ENCODE data around the gene IGFBP4. TPM values are rescaled to one million over a fixed set of nuclear protein-coding genes. Genes with fewer than 3 reads are reported as not detected.
A peak's percentile ranks its signal among the peaks of the same experiment; 100 is the strongest.

IGFBP4 gene
- total RNA-seq, 1 experiment from 2014 or later, result 7.9 TPM

GRCh38 chr17:40487371-40488020 is 44.2 kb downstream of the IGFBP4 start:
- Histone ChIP-seq H3K36me3 (no peaks in the 10 kb centered on the region), H3K4me3 (no peak overlapping the region)
- peak; percentile 69 for DNase-seq

DNA sequence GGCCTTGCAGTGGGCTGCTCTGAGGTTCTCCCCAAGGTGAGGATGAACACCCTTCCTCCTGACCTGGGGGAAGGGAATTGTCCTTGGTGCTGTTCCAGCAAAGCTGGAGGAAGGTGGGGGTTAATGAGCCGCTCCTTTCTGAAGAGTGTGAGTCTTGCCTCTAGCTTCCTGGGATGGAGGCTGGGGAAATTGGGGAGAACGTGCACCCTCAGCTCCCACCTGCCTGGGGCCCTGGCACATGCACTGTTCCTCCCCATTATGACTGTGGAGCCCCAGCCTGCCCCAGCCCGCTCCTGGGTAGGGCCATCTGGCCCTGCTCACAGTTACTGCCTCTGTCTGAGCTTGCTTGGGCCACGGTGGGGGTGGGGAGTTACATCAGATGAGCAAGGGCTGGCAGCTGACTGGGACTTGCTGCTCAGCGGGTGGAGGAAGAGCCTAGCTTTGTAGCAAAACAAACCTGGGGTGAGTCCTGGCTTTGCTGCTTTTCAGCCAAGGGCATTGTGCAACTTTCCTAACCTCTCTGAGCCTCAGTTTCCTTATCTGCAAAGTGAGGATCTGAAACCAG is 47.1 kb downstream of the IGFBP4 start:
- DNase-seq, result peak; percentile 86
- Histone ChIP-seq H3K9me3 (no peaks in the 10 kb centered on the region), H3K36me3 (no peaks in the 10 kb centered on the region), H3K4me3 (no peak overlapping the region), H3K27me3 (no peaks in the 10 kb centered on the region)

More at GRCh38 chr17:40487371-40488020, 44.2 kb downstream of the IGFBP4 start:
- no peaks in the 10 kb centered on the region for H3K27me3 ChIP-seq
- no peaks in the 10 kb centered on the region for H3K9me3 ChIP-seq

GRCh38 chr17:40490982-40491381 is 47.7 kb downstream of the IGFBP4 start:
- DNase-seq, result no peak
- H3K27me3 ChIP-seq, result no peaks in the 10 kb centered on the region
- no peaks in the 10 kb centered on the region for H3K9me3 ChIP-seq
- H3K4me3 ChIP-seq, result no peak overlapping the region
- H3K36me3 ChIP-seq, result no peaks in the 10 kb centered on the region

- H3K9me3 ChIP-seq, result no peaks in the 10 kb centered on the region
- H3K27me3 ChIP-seq, result no peaks in the 10 kb centered on the region
Measured at GRCh38 chr17:40491486-40491885, 48.2 kb downstream of the IGFBP4 start.

GRCh38 chr17:40493697-40494096 is 50.4 kb downstream of the IGFBP4 start:
- H3K36me3 ChIP-seq, result no peaks in the 10 kb centered on the region
- H3K9me3 ChIP-seq, result no peaks in the 10 kb centered on the region
- no peak overlapping the region for H3K4me3 ChIP-seq
- H3K27me3 ChIP-seq, result no peaks in the 10 kb centered on the region
- peak; percentile 34 for DNase-seq

More at GRCh38 chr17:40491486-40491885, 48.2 kb downstream of the IGFBP4 start:
- Histone ChIP-seq H3K36me3 (no peaks in the 10 kb centered on the region), H3K4me3 (no peak overlapping the region)
- no peak for DNase-seq

- no peaks in the 10 kb centered on the region for H3K9me3 ChIP-seq
- no peaks in the 10 kb centered on the region for H3K27me3 ChIP-seq
- DNase-seq, result no peak
- no peak overlapping the region for H3K4me3 ChIP-seq
- no peaks in the 10 kb centered on the region for H3K36me3 ChIP-seq
Measured at GRCh38 chr17:40495140-40495539, 51.9 kb downstream of the IGFBP4 start.

DNA sequence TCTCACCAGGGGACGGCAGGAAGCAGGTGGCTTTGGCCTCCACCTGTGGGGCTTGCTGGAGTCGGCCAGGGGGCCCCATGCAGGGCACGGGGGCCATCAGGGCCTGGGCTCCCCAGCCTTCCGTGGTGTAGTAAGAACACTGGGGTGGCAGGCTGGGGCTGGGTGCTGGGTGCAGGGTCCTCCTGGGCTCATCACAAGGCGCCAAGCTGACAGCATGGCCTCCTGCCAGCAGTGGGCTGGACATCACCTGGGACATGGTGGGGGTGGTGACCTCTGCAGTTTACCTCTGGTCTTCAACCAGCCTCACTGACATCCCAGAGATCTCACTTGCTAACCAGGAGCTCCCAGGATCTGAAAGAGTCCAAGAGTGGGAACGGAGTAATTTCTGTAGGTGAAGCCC is 52.9 kb downstream of the IGFBP4 start:
- Histone ChIP-seq H3K9me3 (no peaks in the 10 kb centered on the region), H3K36me3 (no peaks in the 10 kb centered on the region), H3K4me3 (no peak overlapping the region), H3K27me3 (no peaks in the 10 kb centered on the region)
- no peak for DNase-seq

GRCh38 chr17:40496634-40497420 is 53.6 kb downstream of the IGFBP4 start:
- H3K27me3 ChIP-seq, result no peaks in the 10 kb centered on the region
- no peak for DNase-seq
- no peaks in the 10 kb centered on the region for H3K36me3 ChIP-seq
- no peak overlapping the region for H3K4me3 ChIP-seq
- no peaks in the 10 kb centered on the region for H3K9me3 ChIP-seq

- no peaks in the 10 kb centered on the region for H3K36me3 ChIP-seq
- H3K4me3 ChIP-seq, result no peak overlapping the region
- no peaks in the 10 kb centered on the region for H3K27me3 ChIP-seq
- no peaks in the 10 kb centered on the region for H3K9me3 ChIP-seq
- DNase-seq, result no peak
Measured at GRCh38 chr17:40497695-40498094, 54.4 kb downstream of the IGFBP4 start.

GRCh38 chr17:40498281-40499084 is 55.2 kb downstream of the IGFBP4 start:
- no peak for DNase-seq
- Histone ChIP-seq H3K4me3 (no peak overlapping the region), H3K27me3 (no peaks in the 10 kb centered on the region), H3K9me3 (no peaks in the 10 kb centered on the region), H3K36me3 (no peaks in the 10 kb centered on the region)

DNA sequence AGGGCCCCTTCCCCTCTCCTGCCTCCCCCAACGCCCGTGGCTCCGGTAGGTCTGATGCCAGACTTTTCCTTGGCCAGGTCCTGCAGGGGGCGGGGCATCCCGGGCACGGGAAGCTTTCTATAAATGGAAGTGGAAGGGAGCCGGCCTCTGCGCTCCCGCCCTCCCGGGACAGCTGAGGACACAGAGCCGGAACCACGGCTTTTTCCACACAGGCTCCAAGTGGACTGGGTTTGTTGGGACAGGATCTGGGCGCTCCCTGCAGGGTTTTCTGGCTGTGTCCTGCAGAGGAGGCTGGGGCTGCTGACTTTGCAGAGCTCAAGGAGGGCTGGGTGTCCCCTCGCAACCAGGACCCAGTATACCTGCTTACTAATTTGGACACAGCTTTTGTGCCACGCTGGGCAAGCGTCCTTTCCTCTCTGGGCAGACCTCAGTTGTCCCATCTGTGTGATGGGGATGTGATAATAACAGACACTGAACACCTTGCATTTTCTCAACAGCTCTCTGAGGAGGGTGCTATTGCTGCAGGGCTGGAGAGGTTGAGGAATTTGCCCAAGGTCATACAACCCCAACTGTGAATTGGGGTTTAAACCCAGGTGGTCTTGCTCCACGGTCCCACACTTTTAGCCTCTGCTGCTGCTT is 56.4 kb downstream of the IGFBP4 start:
- no peaks in the 10 kb centered on the region for H3K9me3 ChIP-seq
- no peak overlapping the region for H3K4me3 ChIP-seq
- H3K27me3 ChIP-seq, result no peaks in the 10 kb centered on the region
- DNase-seq, result peak; percentile 55
- no peaks in the 10 kb centered on the region for H3K36me3 ChIP-seq

DNA sequence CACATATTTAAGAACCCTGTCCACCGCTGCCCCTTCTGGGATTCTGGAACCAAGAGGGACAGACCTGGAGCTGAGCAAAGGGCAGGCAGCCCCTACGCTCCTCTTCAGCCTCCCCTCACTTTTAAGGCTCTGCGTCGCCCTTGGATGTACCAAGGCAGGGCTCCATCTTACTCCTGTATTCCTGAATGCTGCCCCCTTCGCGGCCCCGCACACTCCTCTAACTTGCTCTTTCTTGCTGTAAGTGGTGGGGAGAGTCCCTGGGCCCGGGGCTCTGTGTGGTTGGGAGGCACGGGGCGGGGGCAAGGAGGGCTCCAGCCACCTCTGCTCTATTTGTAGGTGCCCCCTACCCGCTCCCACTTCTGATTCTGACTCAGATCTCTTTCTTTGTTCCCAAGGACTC is 56.9 kb downstream of the IGFBP4 start:
- no peaks in the 10 kb centered on the region for H3K9me3 ChIP-seq
- H3K4me3 ChIP-seq, result no peak overlapping the region
- H3K36me3 ChIP-seq, result no peaks in the 10 kb centered on the region
- no peak for DNase-seq
- H3K27me3 ChIP-seq, result no peaks in the 10 kb centered on the region

DNA sequence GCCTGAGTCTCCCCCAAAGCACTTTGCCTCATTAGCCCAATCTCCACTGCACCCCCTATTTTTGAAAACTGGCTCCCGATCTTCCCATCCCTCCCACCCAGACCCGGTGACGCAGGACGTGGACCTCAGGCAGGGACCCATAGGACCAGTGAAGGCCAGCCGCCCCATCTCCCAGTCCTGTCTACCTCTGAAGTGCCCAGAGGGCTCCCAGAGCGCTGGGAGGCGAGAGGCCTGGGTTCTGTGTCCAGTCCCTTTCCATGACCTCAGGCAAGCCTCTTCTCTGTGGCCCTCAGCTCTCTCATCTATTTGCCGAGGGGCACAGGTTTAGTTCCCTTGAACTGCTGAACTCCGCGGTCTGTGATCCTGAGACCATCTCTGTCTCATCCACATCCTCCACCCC is 57.5 kb downstream of the IGFBP4 start:
- H3K9me3 ChIP-seq, result no peaks in the 10 kb centered on the region
- no peak overlapping the region for H3K4me3 ChIP-seq
- H3K27me3 ChIP-seq, result no peaks in the 10 kb centered on the region
- DNase-seq, result no peak
- H3K36me3 ChIP-seq, result no peaks in the 10 kb centered on the region

GRCh38 chr17:40501499-40501911 is 58.3 kb downstream of the IGFBP4 start, which contains the start of gene TNS4:
Gene TNS4, minus strand, starts transcription at chr17:40501623. Its CDS starts 5,198 bp downstream, at chr17:40496425.
- H3K36me3 ChIP-seq, result no peaks in the 10 kb centered on the region
- no peak for DNase-seq

DNA sequence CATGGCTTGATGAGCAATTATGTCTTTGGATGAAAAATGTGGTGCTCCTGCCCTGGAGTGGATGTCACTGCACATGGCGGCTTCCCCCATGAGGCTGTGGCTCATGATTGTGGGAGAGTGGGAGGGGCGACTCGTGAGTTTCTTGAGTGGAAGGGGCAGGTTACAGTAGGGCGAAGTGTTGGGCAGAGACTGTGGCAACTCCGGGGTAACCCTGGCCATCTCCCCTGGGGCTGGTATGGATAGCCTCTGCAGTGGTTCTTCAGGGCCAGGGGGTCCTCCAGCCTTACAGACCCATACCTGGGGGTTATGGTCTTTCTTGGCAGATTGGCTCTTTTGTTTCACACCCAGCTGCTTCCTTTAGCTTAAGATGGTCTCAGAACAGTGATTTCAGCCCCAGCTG is 59.5 kb downstream of the IGFBP4 start:
- Histone ChIP-seq H3K9me3 (no peaks in the 10 kb centered on the region), H3K4me3 (no peak overlapping the region), H3K27me3 (no peaks in the 10 kb centered on the region), H3K36me3 (no peaks in the 10 kb centered on the region)
- DNase-seq, result no peak

More at GRCh38 chr17:40501499-40501911, 58.3 kb downstream of the IGFBP4 start, which contains the start of gene TNS4:
- Histone ChIP-seq H3K4me3 (no peak within 1 kb of the TSS), H3K27me3 (no peaks in the 10 kb centered on the region), H3K9me3 (no peaks in the 10 kb centered on the region)

- Histone ChIP-seq H3K9me3 (no peaks in the 10 kb centered on the region), H3K4me3 (no peak overlapping the region), H3K36me3 (no peaks in the 10 kb centered on the region), H3K27me3 (no peaks in the 10 kb centered on the region)
- DNase-seq, result no peak
Measured at GRCh38 chr17:40503154-40503553, 59.9 kb downstream of the IGFBP4 start.
